Testis (tissue), 3 donors: ENCODE results near the gene CELF2. TPM values are rescaled to one million over a fixed set of nuclear protein-coding genes. Genes with fewer than 3 reads are reported as not detected.
A peak's percentile ranks its signal among the peaks of the same experiment; 100 is the strongest.

Experiments used
- DNase-seq: peaks from one replicate; pipeline ENCODE4 v3.0.0-alpha.2; 2019
- H3K27ac ChIP-seq, 2 donors: fragments of 200-600 bp; sonication (generic); one replicate each; pipeline ENCODE4 v1.5.1; 2019
- H3K27me3 ChIP-seq: fragments of 200-600 bp; sonication (generic); one replicate; pipeline ENCODE4 v1.5.1; 2019
- H3K36me3 ChIP-seq: fragments of 200-600 bp; sonication (generic); one replicate; pipeline ENCODE4 v1.5.1; 2017; ENCODE audit warnings: low read depth; ENCODE audit errors: missing control alignments
- H3K4me1 ChIP-seq: fragments of 200-600 bp; sonication (generic); one replicate; pipeline ENCODE4 v1.5.1; 2019
- H3K4me3 ChIP-seq, 2 donors: fragments of 200-600 bp; sonication (generic); one replicate each; pipeline ENCODE4 v1.5.1; 2017 to 2019
- H3K9me3 ChIP-seq: fragments of 200-600 bp; sonication (generic); one replicate; pipeline ENCODE4 v1.5.1; 2017
- POLR2A ChIP-seq: fragments of 450-650 bp; IDR thresholded peaks from one replicate; pipeline ENCODE4 v1.6.1; 2017; ENCODE audit warnings: antibody characterized with exemption, mild to moderate bottlenecking, moderate library complexity
- WGBS, 2 donors: methylation state at CpG; one replicate each; pipeline ENCODE4 v1.1.5; 2018; 5-methylcytosine and 5-hydroxymethylcytosine counted together
- intact Hi-C: fragments of 100-400 bp; cut with DNase I; formaldehyde crosslinking; loops from one replicate; pipeline ENCODE4 v1.15.1; 2023; ENCODE audit warnings: low total_unique reads
- polyA plus RNA-seq: library from polyadenylated mRNA; stranded (reverse); fragments of 350-450 nt; fragmentation: Illumina TruSeq; extraction: RNeasy Lipid Tissue Mini Kit (QIAGEN cat#74804); gene quantifications from one replicate; pipeline ENCODE4 v1.2.3, GENCODE V29; 2014; ENCODE audit warnings: low read depth, low replicate concordance; ENCODE audit not compliant: insufficient read depth
- total RNA-seq, 2 donors: library from RNA; depleted of rRNA; stranded (reverse); fragments of >200 nt; gene quantifications; one replicate each; pipeline ENCODE4 v1.2.3, GENCODE V29; 2016
- TF ChIP-seq, protein P1 (sequence below), 3 experiments: fragments of 450-650 bp in 2 of 3; fragments of 200-600 bp in 1 of 3; sonication (generic) in 1 of 3; IDR thresholded peaks; one replicate each; pipeline ENCODE4 v1.5.1; 2016 to 2019; ENCODE audit warnings: antibody characterized with exemption in 3 of 3, mild to moderate bottlenecking in 2 of 3, moderate library complexity in 1 of 3

The CELF2 gene
- total and polyA plus RNA-seq, 3 donors from 2014 or later: 17.5 to 41.6 (median 27.8) TPM

DNA sequence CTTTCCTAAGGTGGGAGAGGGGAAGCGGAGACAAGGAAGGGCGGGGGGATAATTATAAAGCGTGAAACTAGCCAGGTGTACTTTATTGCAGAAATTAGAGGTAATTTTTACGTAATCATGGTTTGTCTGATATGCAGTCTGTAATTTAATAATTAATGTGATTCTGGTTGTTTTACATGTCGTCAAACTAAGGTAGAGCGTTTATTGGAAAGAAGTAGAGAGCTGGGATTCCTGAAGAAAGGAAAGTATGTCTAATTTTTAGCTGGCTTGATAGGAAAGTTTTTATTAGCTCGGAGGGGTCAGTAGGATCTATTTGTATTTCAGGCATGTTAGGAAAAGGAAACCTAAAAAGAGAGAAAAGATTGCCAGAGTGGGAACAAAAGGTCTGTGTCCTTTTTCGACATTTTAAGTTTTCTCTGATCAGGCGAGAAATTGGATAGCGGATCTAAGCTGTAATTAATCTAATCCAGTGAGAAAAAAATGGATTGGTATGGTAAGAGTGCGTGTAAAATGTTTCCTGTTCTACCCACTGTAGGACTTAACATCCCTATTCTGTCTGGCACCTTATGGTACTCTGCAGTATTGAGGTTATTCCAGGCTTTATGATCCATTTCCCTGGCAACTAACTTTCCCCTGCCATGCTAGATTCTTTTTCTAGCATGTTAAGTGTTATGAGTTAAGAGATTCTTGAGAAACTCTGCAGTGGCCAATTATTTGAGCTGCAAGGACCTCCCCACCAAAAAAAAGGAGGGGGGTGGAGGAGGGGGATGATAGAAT lies 1.4 kb downstream of the CELF2 start:
- H3K4me3 ChIP-seq: peak overlapping the region; percentile 71 to 87
- no peak for DNase-seq
- intact Hi-C loops: no loop called here
- no peaks in the 10 kb centered on the region for H3K4me1 ChIP-seq
- H3K27me3 ChIP-seq: no peaks in the 10 kb centered on the region
- no peak for TF ChIP-seq POLR2A
- TF ChIP-seq, protein P1, sequence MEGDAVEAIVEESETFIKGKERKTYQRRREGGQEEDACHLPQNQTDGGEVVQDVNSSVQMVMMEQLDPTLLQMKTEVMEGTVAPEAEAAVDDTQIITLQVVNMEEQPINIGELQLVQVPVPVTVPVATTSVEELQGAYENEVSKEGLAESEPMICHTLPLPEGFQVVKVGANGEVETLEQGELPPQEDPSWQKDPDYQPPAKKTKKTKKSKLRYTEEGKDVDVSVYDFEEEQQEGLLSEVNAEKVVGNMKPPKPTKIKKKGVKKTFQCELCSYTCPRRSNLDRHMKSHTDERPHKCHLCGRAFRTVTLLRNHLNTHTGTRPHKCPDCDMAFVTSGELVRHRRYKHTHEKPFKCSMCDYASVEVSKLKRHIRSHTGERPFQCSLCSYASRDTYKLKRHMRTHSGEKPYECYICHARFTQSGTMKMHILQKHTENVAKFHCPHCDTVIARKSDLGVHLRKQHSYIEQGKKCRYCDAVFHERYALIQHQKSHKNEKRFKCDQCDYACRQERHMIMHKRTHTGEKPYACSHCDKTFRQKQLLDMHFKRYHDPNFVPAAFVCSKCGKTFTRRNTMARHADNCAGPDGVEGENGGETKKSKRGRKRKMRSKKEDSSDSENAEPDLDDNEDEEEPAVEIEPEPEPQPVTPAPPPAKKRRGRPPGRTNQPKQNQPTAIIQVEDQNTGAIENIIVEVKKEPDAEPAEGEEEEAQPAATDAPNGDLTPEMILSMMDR (IDR thresholded peaks at IDR 0.05): no peak
- H3K36me3 ChIP-seq: no peaks in the 10 kb centered on the region
- H3K9me3 ChIP-seq: no peaks in the 10 kb centered on the region
- H3K27ac ChIP-seq: peak overlapping the region; percentile 75 to 88
- 10 to 13% methylated on average over 11 of the region's 11 CpGs for WGBS, 2 donors

DNA sequence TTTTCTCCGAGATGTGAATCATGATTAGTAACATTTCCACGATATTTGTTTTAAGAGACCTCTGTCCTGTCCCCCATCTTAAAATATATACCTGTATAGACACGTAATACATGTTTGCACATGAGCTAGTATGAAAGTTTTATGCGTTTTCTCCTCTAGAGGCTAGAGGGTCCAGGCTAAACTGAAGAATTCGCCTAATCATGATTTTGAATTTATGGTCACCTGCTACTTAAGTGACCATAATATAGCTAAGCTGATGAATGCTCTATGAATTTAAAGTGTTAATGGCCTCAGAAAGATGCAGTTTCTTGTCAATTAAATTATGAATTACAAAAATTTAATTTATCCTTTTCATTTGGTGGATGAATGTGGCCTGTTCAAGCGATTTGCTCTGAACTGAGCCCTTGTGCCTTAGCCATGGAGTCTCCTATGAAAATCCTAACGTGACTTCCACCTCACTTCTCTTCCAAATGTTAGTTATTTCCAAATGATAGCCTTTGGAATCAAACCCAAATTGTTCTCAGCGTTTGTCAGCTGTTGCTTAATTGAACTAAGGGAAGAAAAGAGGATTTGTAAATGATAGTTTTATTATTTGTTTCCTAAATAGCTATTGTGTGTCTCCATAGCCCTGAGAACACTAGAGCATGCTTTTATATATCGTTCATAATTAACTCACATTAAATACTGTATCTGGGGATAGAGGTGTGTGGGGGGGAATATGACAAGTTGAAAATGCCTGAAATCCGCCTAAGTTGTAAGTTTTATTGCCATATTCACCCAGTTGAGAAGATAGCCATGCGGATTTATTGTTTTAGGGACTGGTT lies 2.3 kb downstream of the CELF2 start:
- TF ChIP-seq POLR2A: no peak
- TF ChIP-seq, protein P1 (IDR thresholded peaks at IDR 0.05): no peak
- no peak overlapping the region for H3K4me3 ChIP-seq
- intact Hi-C loops: no loop called here
- H3K36me3 ChIP-seq: no peaks in the 10 kb centered on the region
- no peaks in the 10 kb centered on the region for H3K27me3 ChIP-seq
- no peaks in the 10 kb centered on the region for H3K4me1 ChIP-seq
- no peak for DNase-seq
- H3K27ac ChIP-seq: no peak overlapping the region
- no peaks in the 10 kb centered on the region for H3K9me3 ChIP-seq
- 67 to 78% methylated on average over 11 of the region's 11 CpGs for WGBS, 2 donors

DNA sequence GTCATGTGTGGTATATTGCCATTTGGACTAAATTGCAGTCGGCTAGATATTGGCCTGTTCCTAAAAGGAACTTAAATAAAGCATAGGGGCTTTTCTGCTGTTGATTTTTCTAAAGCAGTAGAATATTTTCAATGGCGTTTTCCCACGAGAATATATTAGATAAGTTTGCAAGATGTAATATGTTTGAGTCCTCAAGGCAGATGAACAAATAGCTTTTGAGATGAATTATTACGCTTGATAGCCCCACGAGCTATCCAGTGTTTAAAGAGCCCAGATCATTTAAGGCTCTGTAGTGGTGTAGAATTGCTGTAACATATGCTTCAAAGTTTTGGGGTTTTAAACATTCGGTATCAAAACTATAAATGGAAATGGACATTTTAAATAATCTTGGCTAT lies 2.9 kb downstream of the CELF2 start:
- no peak for DNase-seq
- Histone ChIP-seq H3K9me3 (no peaks in the 10 kb centered on the region), H3K27me3 (no peaks in the 10 kb centered on the region), H3K4me3 (no peak overlapping the region), H3K4me1 (no peaks in the 10 kb centered on the region), H3K36me3 (no peaks in the 10 kb centered on the region), H3K27ac (no peak overlapping the region)
- intact Hi-C loops: no loop called here
- WGBS, 2 donors: 81 to 82% methylated on average over 6 of the region's 6 CpGs
- TF ChIP-seq, protein P1 (IDR thresholded peaks at IDR 0.05): no peak
- no peak for TF ChIP-seq POLR2A

DNA sequence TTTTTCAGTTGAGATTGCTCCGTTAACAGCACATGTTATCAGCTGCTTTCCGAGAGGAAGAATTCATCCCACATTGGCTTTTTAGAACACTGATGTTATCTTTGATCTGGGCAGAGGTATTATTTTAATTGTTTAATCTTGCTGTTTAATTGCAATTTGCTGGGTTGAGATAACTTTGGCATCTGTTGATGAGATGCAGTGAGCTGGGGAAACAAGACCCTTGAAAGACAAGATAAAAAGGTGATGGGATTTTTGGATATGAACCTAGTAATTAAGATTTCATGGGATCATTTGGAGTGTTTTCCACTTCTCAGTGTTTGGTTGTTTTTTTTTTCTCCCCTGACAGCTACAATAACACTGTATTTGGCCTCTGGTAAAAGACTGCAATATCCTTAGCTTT lies 4.5 kb downstream of the CELF2 start:
- H3K9me3 ChIP-seq: no peaks in the 10 kb centered on the region
- H3K27ac ChIP-seq: no peak overlapping the region
- no peaks in the 10 kb centered on the region for H3K36me3 ChIP-seq
- TF ChIP-seq, protein P1 (IDR thresholded peaks at IDR 0.05): no peak
- no peak for TF ChIP-seq POLR2A
- no peaks in the 10 kb centered on the region for H3K4me1 ChIP-seq
- 38 to 48% methylated on average over 2 of the region's 2 CpGs for WGBS, 2 donors
- no peak for DNase-seq
- intact Hi-C loops: no loop called here
- no peak overlapping the region for H3K4me3 ChIP-seq
- no peaks in the 10 kb centered on the region for H3K27me3 ChIP-seq
